GM23338 (cell line): ENCODE results near the gene AGRN. TPM values are rescaled to one million over a fixed set of nuclear protein-coding genes. Genes with fewer than 3 reads are reported as not detected.

ENCODE experiments used
- ATAC-seq: fragments of 200-7000 bp; cut with Tn5 transposase; 3 replicates; pipeline ENCODE4 v1.9.1; 2020
- DNase-seq: peaks from one replicate; pipeline ENCODE4 v3.0.0-alpha.2; 2015; ENCODE audit warnings: low spot score
- H2AFZ ChIP-seq: fragments of 200-600 bp; sonication (generic); 2 replicates; pipeline ENCODE4 v1.8.0; 2016; ENCODE audit warnings: antibody characterized with exemption, mild to moderate bottlenecking, moderate library complexity
- H3F3A ChIP-seq: fragments of 200-600 bp; sonication (generic); replicated peaks from 2 replicates; pipeline ENCODE4 v1.8.0; 2017; ENCODE audit warnings: antibody characterized with exemption, mixed run types, low read depth
- H3K27ac ChIP-seq: fragments of 200-600 bp; sonication (generic); 2 replicates; pipeline ENCODE4 v1.6.1; 2016; ENCODE audit warnings: low read depth
- H3K27me3 ChIP-seq: fragments of 200-600 bp; sonication (generic); 2 replicates; pipeline ENCODE4 v1.8.0; 2016; ENCODE audit warnings: mild to moderate bottlenecking, mixed run types, moderate library complexity; ENCODE audit not compliant: insufficient read depth
- H3K36me3 ChIP-seq: fragments of 200-600 bp; sonication (generic); 2 replicates; pipeline ENCODE4 v1.8.0; 2016; ENCODE audit warnings: mild to moderate bottlenecking; ENCODE audit not compliant: insufficient read depth
- H3K4me1 ChIP-seq: fragments of 200-600 bp; sonication (generic); 2 replicates; pipeline ENCODE4 v1.8.0; 2016; ENCODE audit warnings: mild to moderate bottlenecking, moderate library complexity; ENCODE audit not compliant: insufficient read depth
- H3K4me2 ChIP-seq: fragments of 200-600 bp; sonication (generic); 2 replicates; pipeline ENCODE4 v1.7.1; 2017; ENCODE audit warnings: mixed run types
- H3K4me3 ChIP-seq: fragments of 200-600 bp; sonication (generic); 2 replicates; pipeline ENCODE4 v1.6.1; 2016; ENCODE audit warnings: mixed run types
- H3K79me2 ChIP-seq: fragments of 200-600 bp; sonication (generic); replicated peaks from 2 replicates; pipeline ENCODE4 v1.8.0; 2017; ENCODE audit warnings: mild to moderate bottlenecking; ENCODE audit not compliant: insufficient read depth
- H3K9me2 ChIP-seq: fragments of 200-600 bp; sonication (generic); 2 replicates; pipeline ENCODE4 v1.8.0; 2017; ENCODE audit not compliant: insufficient read depth
- H4K20me1 ChIP-seq: fragments of 200-600 bp; sonication (generic); replicated peaks from 2 replicates; pipeline ENCODE4 v1.8.0; 2017; ENCODE audit warnings: mild to moderate bottlenecking; ENCODE audit not compliant: insufficient read depth
- H3K27ac Mint-ChIP-seq: 2 replicates; pipeline ENCODE4 v1.8.0; 2020; ENCODE audit warnings: inconsistent platforms, mild to moderate bottlenecking, moderate library complexity, mixed read lengths
- H3K27me3 Mint-ChIP-seq: 3 replicates; pipeline ENCODE4 v1.8.0; 2022; ENCODE audit warnings: low read depth, mild to moderate bottlenecking, moderate library complexity, mixed read lengths, inconsistent platforms; ENCODE audit not compliant: insufficient read depth, poor library complexity
- H3K36me3 Mint-ChIP-seq: 3 replicates; pipeline ENCODE4 v1.8.0; 2021; ENCODE audit warnings: low read depth, mild to moderate bottlenecking, inconsistent platforms, moderate library complexity, mixed read lengths
- H3K4me1 Mint-ChIP-seq: 3 replicates; pipeline ENCODE4 v1.8.0; 2020; ENCODE audit warnings: mild to moderate bottlenecking, inconsistent platforms, mixed read lengths
- H3K4me3 Mint-ChIP-seq: 3 replicates; pipeline ENCODE4 v1.8.0; 2021; ENCODE audit warnings: moderate library complexity, mild to moderate bottlenecking, inconsistent platforms, mixed read lengths
- H3K9me3 Mint-ChIP-seq: 3 replicates; pipeline ENCODE4 v1.8.0; 2020; ENCODE audit warnings: moderate library complexity, mild to moderate bottlenecking, inconsistent platforms, mixed read lengths
- CREB1 ChIP-seq: fragments of 250-450 bp; sonication (Bioruptor Pico); IDR thresholded peaks from 2 replicates; pipeline ENCODE4 v1.5.0; 2020; ENCODE audit warnings: low read depth, mild to moderate bottlenecking, moderate library complexity
- ETS1 ChIP-seq: IDR thresholded peaks from 2 replicates; pipeline ENCODE4 v1.6.1; 2016; ENCODE audit warnings: antibody characterized with exemption
- EZH2 ChIP-seq: fragments of 200-600 bp; sonication (generic); IDR thresholded peaks from one replicate; pipeline ENCODE4 v1.8.0; 2017; ENCODE audit warnings: antibody characterized with exemption, mild to moderate bottlenecking, low read depth; ENCODE audit not compliant: unreplicated experiment
- EZH2phosphoT487 ChIP-seq: fragments of 200-600 bp; sonication (generic); IDR thresholded peaks from one replicate; pipeline ENCODE4 v1.8.1; 2018; ENCODE audit warnings: antibody characterized with exemption; ENCODE audit not compliant: unreplicated experiment
- JUNB ChIP-seq: IDR thresholded peaks from one replicate; pipeline ENCODE4 v1.6.1; 2016; ENCODE audit warnings: antibody characterized with exemption; ENCODE audit not compliant: unreplicated experiment
- NANOG ChIP-seq: IDR thresholded peaks from 2 replicates; pipeline ENCODE4 v1.6.1; 2016; ENCODE audit warnings: antibody characterized with exemption, borderline replicate concordance
- POLR2AphosphoS5 ChIP-seq: IDR thresholded peaks from 2 replicates; pipeline ENCODE4 v1.6.1; 2016; ENCODE audit warnings: antibody characterized with exemption, low read depth
- STAT1 ChIP-seq: IDR thresholded peaks from one replicate; pipeline ENCODE4 v1.6.1; 2016; ENCODE audit warnings: antibody characterized with exemption; ENCODE audit not compliant: unreplicated experiment
- ZNF114 ChIP-seq: fragments of 250-450 bp; sonication (Bioruptor Pico); IDR thresholded peaks from 2 replicates; pipeline ENCODE4 v1.5.0; 2020; ENCODE audit warnings: mild to moderate bottlenecking, moderate library complexity
- ZNF331 ChIP-seq: fragments of 250-450 bp; sonication (Bioruptor Pico); IDR thresholded peaks from 2 replicates; pipeline ENCODE4 v1.5.0; 2020; ENCODE audit warnings: low read depth, mild to moderate bottlenecking, moderate library complexity
- ZNF462 ChIP-seq: fragments of 250-450 bp; sonication (Bioruptor Pico); IDR thresholded peaks from 2 replicates; pipeline ENCODE4 v1.5.0; 2020; ENCODE audit warnings: mild to moderate bottlenecking, moderate library complexity
- polyA plus RNA-seq: library from polyadenylated mRNA; unstranded; fragments of >200 nt; fragmentation: Nextera tagmentation; extraction: Ambion mirVana; gene quantifications from 2 replicates; pipeline ENCODE4 v1.2.1, GENCODE V29; 2016
- total RNA-seq: library from RNA; depleted of rRNA; stranded (reverse); fragments of >200 nt; shearing (Covaris generic); gene quantifications from 2 replicates; pipeline ENCODE4 v1.2.3, GENCODE V29; 2014
- TF ChIP-seq, protein P1 (sequence below), 2 experiments: fragments of 200-600 bp in 1 of 2; sonication (generic) in 1 of 2; conservative IDR thresholded peaks; 2 replicates each; pipeline versions ENCODE4 v1.5.1 to v1.6.1; 2016 to 2017; ENCODE audit warnings: antibody characterized with exemption in 2 of 2, low read depth in 2 of 2, mild to moderate bottlenecking in 2 of 2, moderate library complexity in 1 of 2
- TF ChIP-seq, protein P2 (sequence below): IDR thresholded peaks from one replicate; pipeline ENCODE4 v1.6.1; 2018; ENCODE audit warnings: antibody characterized with exemption; ENCODE audit not compliant: unreplicated experiment

AGRN gene
- total and polyA plus RNA-seq, 2 experiments from 2014 or later: 12.3 to 185 TPM

DNA sequence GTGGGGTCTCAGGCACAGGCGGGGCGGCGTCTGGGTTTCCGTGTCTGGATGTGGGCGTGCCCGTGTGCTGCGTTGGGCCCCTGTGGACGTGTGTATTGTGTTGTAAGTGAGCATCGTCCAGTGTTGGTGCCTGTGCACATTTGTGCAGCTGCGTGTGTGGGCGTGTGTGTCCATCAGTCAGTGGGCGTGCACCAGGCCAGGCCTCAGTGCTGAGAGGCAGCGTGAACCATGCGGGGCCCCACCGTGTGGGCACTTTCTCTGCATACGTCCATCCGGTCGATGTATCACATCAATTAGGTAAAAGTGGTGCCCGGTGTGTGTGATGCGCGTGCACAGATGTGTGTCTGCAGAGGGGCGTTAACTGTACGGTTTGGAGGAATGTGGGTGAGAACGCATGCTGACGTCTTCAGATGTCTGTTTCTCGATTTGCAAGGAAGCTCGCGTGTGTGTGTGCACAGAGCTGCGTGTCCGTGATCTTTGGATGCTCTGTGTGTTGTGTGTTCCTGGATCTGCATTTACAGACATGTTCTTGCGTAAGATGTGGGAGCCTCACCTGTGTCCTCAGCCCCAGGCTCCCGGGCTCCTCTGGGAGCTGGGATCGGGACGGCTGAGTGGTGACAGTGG lies 24.6 kb downstream of the AGRN start:
- Histone ChIP-seq H3K27ac (no peak overlapping the region), H3K4me3 (no peak overlapping the region), H3K4me1 (peaks cover 3% of the 10 kb centered on the region; the same call in 1 of the 2 replicates), H4K20me1 (peaks cover 4% of the 10 kb centered on the region; the same call in 1 of the 2 replicates), H3K27me3 (peaks cover 9% of the 10 kb centered on the region), H3K79me2 (no peaks in the 10 kb centered on the region), H3K4me2 (no peak overlapping the region), H3F3A (no peaks in the 10 kb centered on the region), H3K36me3 (no peaks in the 10 kb centered on the region), H2AFZ (no peak overlapping the region), H3K9me2 (no peaks in the 10 kb centered on the region)
- DNase-seq (no peak), ATAC-seq (no peak)
- Mint-ChIP-seq H3K27ac (no peak overlapping the region), H3K27me3 (peaks cover 15% of the 10 kb centered on the region), H3K4me3 (no peak overlapping the region; the same call in 2 of the 3 replicates), H3K36me3 (peaks cover 18% of the 10 kb centered on the region), H3K9me3 (no peaks in the 10 kb centered on the region), H3K4me1 (peaks cover 3% of the 10 kb centered on the region; the same call in 2 of the 3 replicates)
- TF ChIP-seq ZNF462 (CRISPR knock-in tag) (no peak), POLR2AphosphoS5 (no peak), ZNF114 (no peak), ZNF331 (CRISPR knock-in tag) (no peak), CREB1 (CRISPR knock-in tag) (no peak), EZH2 (no peak), EZH2phosphoT487 (no peak), NANOG (no peak), STAT1 (no peak), JUNB (no peak), ETS1 (no peak)
- TF ChIP-seq, protein P1, sequence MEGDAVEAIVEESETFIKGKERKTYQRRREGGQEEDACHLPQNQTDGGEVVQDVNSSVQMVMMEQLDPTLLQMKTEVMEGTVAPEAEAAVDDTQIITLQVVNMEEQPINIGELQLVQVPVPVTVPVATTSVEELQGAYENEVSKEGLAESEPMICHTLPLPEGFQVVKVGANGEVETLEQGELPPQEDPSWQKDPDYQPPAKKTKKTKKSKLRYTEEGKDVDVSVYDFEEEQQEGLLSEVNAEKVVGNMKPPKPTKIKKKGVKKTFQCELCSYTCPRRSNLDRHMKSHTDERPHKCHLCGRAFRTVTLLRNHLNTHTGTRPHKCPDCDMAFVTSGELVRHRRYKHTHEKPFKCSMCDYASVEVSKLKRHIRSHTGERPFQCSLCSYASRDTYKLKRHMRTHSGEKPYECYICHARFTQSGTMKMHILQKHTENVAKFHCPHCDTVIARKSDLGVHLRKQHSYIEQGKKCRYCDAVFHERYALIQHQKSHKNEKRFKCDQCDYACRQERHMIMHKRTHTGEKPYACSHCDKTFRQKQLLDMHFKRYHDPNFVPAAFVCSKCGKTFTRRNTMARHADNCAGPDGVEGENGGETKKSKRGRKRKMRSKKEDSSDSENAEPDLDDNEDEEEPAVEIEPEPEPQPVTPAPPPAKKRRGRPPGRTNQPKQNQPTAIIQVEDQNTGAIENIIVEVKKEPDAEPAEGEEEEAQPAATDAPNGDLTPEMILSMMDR (conservative IDR thresholded peaks at IDR 0.05; ENCODE audit: low read depth in 2 of 2): no peak
- TF ChIP-seq, protein P2, sequence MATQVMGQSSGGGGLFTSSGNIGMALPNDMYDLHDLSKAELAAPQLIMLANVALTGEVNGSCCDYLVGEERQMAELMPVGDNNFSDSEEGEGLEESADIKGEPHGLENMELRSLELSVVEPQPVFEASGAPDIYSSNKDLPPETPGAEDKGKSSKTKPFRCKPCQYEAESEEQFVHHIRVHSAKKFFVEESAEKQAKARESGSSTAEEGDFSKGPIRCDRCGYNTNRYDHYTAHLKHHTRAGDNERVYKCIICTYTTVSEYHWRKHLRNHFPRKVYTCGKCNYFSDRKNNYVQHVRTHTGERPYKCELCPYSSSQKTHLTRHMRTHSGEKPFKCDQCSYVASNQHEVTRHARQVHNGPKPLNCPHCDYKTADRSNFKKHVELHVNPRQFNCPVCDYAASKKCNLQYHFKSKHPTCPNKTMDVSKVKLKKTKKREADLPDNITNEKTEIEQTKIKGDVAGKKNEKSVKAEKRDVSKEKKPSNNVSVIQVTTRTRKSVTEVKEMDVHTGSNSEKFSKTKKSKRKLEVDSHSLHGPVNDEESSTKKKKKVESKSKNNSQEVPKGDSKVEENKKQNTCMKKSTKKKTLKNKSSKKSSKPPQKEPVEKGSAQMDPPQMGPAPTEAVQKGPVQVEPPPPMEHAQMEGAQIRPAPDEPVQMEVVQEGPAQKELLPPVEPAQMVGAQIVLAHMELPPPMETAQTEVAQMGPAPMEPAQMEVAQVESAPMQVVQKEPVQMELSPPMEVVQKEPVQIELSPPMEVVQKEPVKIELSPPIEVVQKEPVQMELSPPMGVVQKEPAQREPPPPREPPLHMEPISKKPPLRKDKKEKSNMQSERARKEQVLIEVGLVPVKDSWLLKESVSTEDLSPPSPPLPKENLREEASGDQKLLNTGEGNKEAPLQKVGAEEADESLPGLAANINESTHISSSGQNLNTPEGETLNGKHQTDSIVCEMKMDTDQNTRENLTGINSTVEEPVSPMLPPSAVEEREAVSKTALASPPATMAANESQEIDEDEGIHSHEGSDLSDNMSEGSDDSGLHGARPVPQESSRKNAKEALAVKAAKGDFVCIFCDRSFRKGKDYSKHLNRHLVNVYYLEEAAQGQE: no peak
